SK-N-SH treated with all-trans-retinoic acid at 6 μM for 48 hours (cell line): Measurements from ENCODE around the gene ESRP2.

Experiments
- ATAC-seq: fragments of 200-7000 bp; cut with Tn5 transposase; 3 replicates; pipeline ENCODE4 v1.9.1; 2020; ENCODE audit warnings: mild to moderate bottlenecking, moderate library complexity
- ARNTL ChIP-seq: fragments of 450-650 bp; formaldehyde crosslinking; IDR thresholded peaks from 2 replicates; pipeline ENCODE4 v1.5.0; 2020; ENCODE audit warnings: low read depth, mild to moderate bottlenecking, moderate library complexity, borderline replicate concordance
- CREB5 ChIP-seq: fragments of 250-450 bp; sonication (Bioruptor Pico); IDR thresholded peaks from 2 replicates; pipeline ENCODE4 v1.5.1; 2020; ENCODE audit warnings: low read depth, mild to moderate bottlenecking, moderate library complexity
- CSDC2 ChIP-seq: fragments of 250-450 bp; sonication (Bioruptor Pico); IDR thresholded peaks from 2 replicates; pipeline ENCODE4 v1.5.0; 2020; ENCODE audit warnings: mild to moderate bottlenecking, moderate library complexity
- CSRNP3 ChIP-seq: fragments of 250-450 bp; sonication (Bioruptor Pico); IDR thresholded peaks from 2 replicates; pipeline ENCODE4 v1.5.1; 2021; ENCODE audit warnings: mild to moderate bottlenecking, moderate library complexity
- ESRRG ChIP-seq: fragments of 250-450 bp; sonication (Bioruptor Pico); IDR thresholded peaks from 2 replicates; pipeline ENCODE4 v1.6.1; 2021; ENCODE audit warnings: mild to moderate bottlenecking
- GLIS3 ChIP-seq: fragments of 250-450 bp; sonication (Bioruptor Pico); IDR thresholded peaks from 2 replicates; pipeline ENCODE4 v1.5.0; 2020; ENCODE audit warnings: mild to moderate bottlenecking, moderate library complexity
- ISL1 ChIP-seq: fragments of 250-450 bp; sonication (Bioruptor Pico); IDR thresholded peaks from 2 replicates; pipeline ENCODE4 v2.1.2; 2022; ENCODE audit warnings: mild to moderate bottlenecking, moderate library complexity
- OSR1 ChIP-seq: fragments of 250-450 bp; sonication (Bioruptor Pico); IDR thresholded peaks from 2 replicates; pipeline ENCODE4 v1.8.0; 2022; ENCODE audit warnings: moderate library complexity, mild to moderate bottlenecking, inconsistent platforms
- PATZ1 ChIP-seq: fragments of 250-450 bp; sonication (Bioruptor Pico); IDR thresholded peaks from 2 replicates; pipeline ENCODE4 v1.8.0; 2020; ENCODE audit warnings: mild to moderate bottlenecking, moderate library complexity, borderline replicate concordance
- POU6F1 ChIP-seq: fragments of 250-450 bp; sonication (Bioruptor Pico); IDR thresholded peaks from 2 replicates; pipeline ENCODE4 v1.8.0; 2021; ENCODE audit warnings: low read depth, mild to moderate bottlenecking, moderate library complexity, borderline replicate concordance
- RARB ChIP-seq: fragments of 250-450 bp; sonication (Bioruptor Pico); IDR thresholded peaks from 2 replicates; pipeline ENCODE4 v1.8.0; 2021; ENCODE audit warnings: mild to moderate bottlenecking, moderate library complexity
- SNAI2 ChIP-seq: fragments of 250-450 bp; sonication (Bioruptor Pico); IDR thresholded peaks from 2 replicates; pipeline ENCODE4 v1.5.0; 2020; ENCODE audit warnings: mild to moderate bottlenecking, moderate library complexity
- TCF4 ChIP-seq: fragments of 250-450 bp; sonication (Bioruptor Pico); IDR thresholded peaks from 2 replicates; pipeline ENCODE4 v1.8.0; 2021; ENCODE audit warnings: mild to moderate bottlenecking, moderate library complexity, borderline replicate concordance
- TOX ChIP-seq: fragments of 250-450 bp; sonication (Bioruptor Pico); IDR thresholded peaks from 2 replicates; pipeline ENCODE4 v1.8.0; 2021; ENCODE audit warnings: mild to moderate bottlenecking, moderate library complexity, borderline replicate concordance
- TSHZ2 ChIP-seq: fragments of 250-450 bp; sonication (Bioruptor Pico); IDR thresholded peaks from 2 replicates; pipeline ENCODE4 v1.5.0; 2020; ENCODE audit warnings: mild to moderate bottlenecking, moderate library complexity
- ZC3H10 ChIP-seq: fragments of 250-450 bp; sonication (Bioruptor Pico); IDR thresholded peaks from 2 replicates; pipeline ENCODE4 v1.5.1; 2021; ENCODE audit warnings: mild to moderate bottlenecking, moderate library complexity
- ZFP3 ChIP-seq: fragments of 250-450 bp; sonication (Bioruptor Pico); IDR thresholded peaks from 2 replicates; pipeline ENCODE4 v1.5.0; 2020; ENCODE audit warnings: mild to moderate bottlenecking, moderate library complexity
- ZFP30 ChIP-seq: fragments of 450-650 bp; formaldehyde crosslinking; IDR thresholded peaks from 2 replicates; pipeline ENCODE4 v1.5.0; 2022; ENCODE audit warnings: mild to moderate bottlenecking, moderate library complexity
- ZNF70 ChIP-seq: fragments of 450-650 bp; formaldehyde crosslinking; IDR thresholded peaks from 2 replicates; pipeline ENCODE4 v1.5.0; 2020; ENCODE audit warnings: mild to moderate bottlenecking, moderate library complexity
- ZNF8 ChIP-seq: fragments of 450-650 bp; formaldehyde crosslinking; IDR thresholded peaks from 2 replicates; pipeline ENCODE4 v1.5.0; 2020; ENCODE audit warnings: mild to moderate bottlenecking, moderate library complexity

Gene ESRP2

GRCh38 chr16:68230956-68231355, 5.0 kb downstream of the ESRP2 start:
- no peak for ATAC-seq
- TF ChIP-seq ZNF8 (CRISPR knock-in tag) (no peak), POU6F1 (CRISPR knock-in tag) (no peak), OSR1 (CRISPR knock-in tag) (no peak), ZNF70 (CRISPR knock-in tag) (no peak), CSRNP3 (CRISPR knock-in tag) (no peak), ZC3H10 (CRISPR knock-in tag) (no peak)

GRCh38 chr16:68230176-68230571, 5.8 kb downstream of the ESRP2 start:
- TF ChIP-seq OSR1 (CRISPR knock-in tag) (no peak), CREB5 (CRISPR knock-in tag) (no peak), ZC3H10 (CRISPR knock-in tag) (no peak), POU6F1 (CRISPR knock-in tag) (no peak), ZNF8 (CRISPR knock-in tag) (no peak), ZFP30 (CRISPR knock-in tag) (no peak), ARNTL (CRISPR knock-in tag) (no peak), TOX (CRISPR knock-in tag) (no peak), TCF4 (CRISPR knock-in tag) (no peak)
- no peak for ATAC-seq

- ATAC-seq = peak; percentile 73
Measured at GRCh38 chr16:68229431-68230175, 6.3 kb downstream of the ESRP2 start.

More at GRCh38 chr16:68229431-68230175, 6.3 kb downstream of the ESRP2 start:
- TF ChIP-seq ZNF70 (CRISPR knock-in tag) (no peak), ARNTL (CRISPR knock-in tag) (no peak), RARB (CRISPR knock-in tag) (no peak), PATZ1 (no peak), ZFP30 (CRISPR knock-in tag) (no peak), CREB5 (CRISPR knock-in tag) (no peak), OSR1 (CRISPR knock-in tag) (no peak), CSDC2 (no peak), TSHZ2 (CRISPR knock-in tag) (no peak), ZC3H10 (CRISPR knock-in tag) (no peak), ISL1 (CRISPR knock-in tag) (no peak), SNAI2 (CRISPR knock-in tag) (no peak), ESRRG (no peak), ZFP3 (CRISPR knock-in tag) (no peak), TCF4 (CRISPR knock-in tag) (no peak), GLIS3 (CRISPR knock-in tag) (no peak)
